Neural crest cell (in vitro differentiated cells): Measurements from ENCODE around the gene MTREX. TPM values are rescaled to one million over a fixed set of nuclear protein-coding genes. Genes with fewer than 3 reads are reported as not detected.

Experiments used
- DNase-seq: peaks from one replicate; pipeline ENCODE4 v3.0.0; 2021; ENCODE audit warnings: low read depth, mixed read lengths, low spot score
- H3K27ac Mint-ChIP-seq: one replicate; pipeline ENCODE4 v1.8.0; 2021; ENCODE audit warnings: mild to moderate bottlenecking, mixed read lengths; ENCODE audit not compliant: unreplicated experiment
- H3K27me3 Mint-ChIP-seq: 2 replicates; pipeline ENCODE4 v1.8.0; 2021; ENCODE audit warnings: low read depth, mild to moderate bottlenecking, mixed read lengths
- H3K36me3 Mint-ChIP-seq: 2 replicates; pipeline ENCODE4 v1.8.0; 2021; ENCODE audit warnings: low read depth, mild to moderate bottlenecking, mixed read lengths
- H3K4me1 Mint-ChIP-seq: 2 replicates; pipeline ENCODE4 v1.8.0; 2021; ENCODE audit warnings: mixed read lengths
- H3K4me3 Mint-ChIP-seq: one replicate; pipeline ENCODE4 v1.8.0; 2021; ENCODE audit warnings: mild to moderate bottlenecking, mixed read lengths
- H3K9me3 Mint-ChIP-seq: 2 replicates; pipeline ENCODE4 v1.8.0; 2021; ENCODE audit warnings: mixed read lengths
- CTCF ChIP-seq: fragments of 200-600 bp; sonication (generic); conservative IDR thresholded peaks from 2 replicates; pipeline ENCODE4 v1.5.0; 2021; ENCODE audit warnings: antibody characterized with exemption, mild to moderate bottlenecking
- total RNA-seq: library from RNA; stranded (reverse); gene quantifications from 2 replicates; pipeline ENCODE4 v1.2.1, GENCODE V29; 2021

MTREX gene
- total RNA-seq, 1 donor from 2014 or later, result 101 TPM

GRCh38 chr5:55305345-55305744, 2.4 kb upstream of the MTREX start:
- Mint-ChIP-seq H3K4me1 (no peaks in the 10 kb centered on the region), H3K27me3 (no peaks in the 10 kb centered on the region), H3K36me3 (peaks cover 12% of the 10 kb centered on the region), H3K9me3 (no peaks in the 10 kb centered on the region), H3K27ac (no peak overlapping the region), H3K4me3 (no peak overlapping the region)
- DNase-seq, result no peak
- TF ChIP-seq CTCF, result no peak

GRCh38 chr5:55306641-55307382, 977 bp upstream of the MTREX start:
- peaks cover 6% of the 10 kb centered on the region for H3K36me3 Mint-ChIP-seq
- TF ChIP-seq CTCF, result no peak
- H3K4me1 Mint-ChIP-seq, result peaks cover 6% of the 10 kb centered on the region
- no peak for DNase-seq
- H3K27ac Mint-ChIP-seq, result no peak overlapping the region
- no peak overlapping the region for H3K4me3 Mint-ChIP-seq
- no peaks in the 10 kb centered on the region for H3K27me3 Mint-ChIP-seq
- no peaks in the 10 kb centered on the region for H3K9me3 Mint-ChIP-seq

GRCh38 chr5:55308254-55308836, 556 bp downstream of the MTREX start:
- TF ChIP-seq CTCF, result no peak
- peaks cover 3% of the 10 kb centered on the region for H3K36me3 Mint-ChIP-seq
- no peak overlapping the region for H3K4me3 Mint-ChIP-seq
- no peaks in the 10 kb centered on the region for H3K9me3 Mint-ChIP-seq
- no peak overlapping the region for H3K27ac Mint-ChIP-seq
- no peak for DNase-seq
- H3K4me1 Mint-ChIP-seq, result peaks cover 8% of the 10 kb centered on the region
- no peaks in the 10 kb centered on the region for H3K27me3 Mint-ChIP-seq

- Mint-ChIP-seq H3K4me1 (peaks cover 11% of the 10 kb centered on the region), H3K4me3 (no peak overlapping the region), H3K27ac (no peak overlapping the region), H3K36me3 (peaks cover 34% of the 10 kb centered on the region), H3K9me3 (peaks cover 13% of the 10 kb centered on the region), H3K27me3 (no peaks in the 10 kb centered on the region)
- DNase-seq, result no peak
- TF ChIP-seq CTCF, result no peak
These were observed 6.3 kb downstream of the MTREX start for GRCh38 chr5:55313870-55314617.

- H3K4me1 Mint-ChIP-seq, result peaks cover 10% of the 10 kb centered on the region
- no peaks in the 10 kb centered on the region for H3K27me3 Mint-ChIP-seq
- DNase-seq, result no peak
- no peak overlapping the region for H3K27ac Mint-ChIP-seq
- TF ChIP-seq CTCF, result no peak
- no peak overlapping the region for H3K4me3 Mint-ChIP-seq
- peaks cover 13% of the 10 kb centered on the region for H3K9me3 Mint-ChIP-seq
- peaks cover 34% of the 10 kb centered on the region for H3K36me3 Mint-ChIP-seq
These were observed 8.5 kb downstream of the MTREX start for GRCh38 chr5:55316289-55316688.
